ENCODE data around the gene LCMT1. TPM values are rescaled to one million over a fixed set of nuclear protein-coding genes. Genes with fewer than 3 reads are reported as not detected.
A peak's percentile ranks its signal among the peaks of the same experiment; 100 is the strongest.
"Not testable (repeated sequence)": the region's sequence is repeated elsewhere in the genome, so short reads cannot be mapped to it uniquely, and the experiment has no call there.

Gene LCMT1
- polyA plus RNA-seq, 4 donors = 48.9 to 91.5 (median 70.2) TPM

DNA sequence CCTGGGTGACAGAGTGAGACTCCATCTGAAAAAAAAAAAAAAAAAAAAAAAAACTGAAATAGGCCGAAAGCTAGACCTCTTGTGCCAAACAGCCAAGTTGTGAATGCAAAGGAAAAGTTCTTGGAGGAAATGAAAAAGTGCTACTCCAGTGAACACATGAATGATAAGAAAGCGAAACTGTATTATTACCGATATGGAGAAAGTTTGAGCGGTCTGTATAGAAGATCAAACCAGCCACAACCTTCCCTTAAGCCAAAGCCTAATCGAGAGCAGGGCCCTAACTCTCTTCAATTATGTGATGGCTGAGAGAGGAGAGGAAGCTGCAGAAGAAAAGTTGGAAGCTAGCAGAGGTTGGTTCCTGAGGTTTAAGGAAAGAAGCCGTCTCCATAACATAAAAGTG is 69.7 kb downstream of the LCMT1 start:
- DNase-seq (ENCODE audit: low read depth in 4 of 4, low spot score in 3 of 4) = not testable (repeated sequence)

DNA sequence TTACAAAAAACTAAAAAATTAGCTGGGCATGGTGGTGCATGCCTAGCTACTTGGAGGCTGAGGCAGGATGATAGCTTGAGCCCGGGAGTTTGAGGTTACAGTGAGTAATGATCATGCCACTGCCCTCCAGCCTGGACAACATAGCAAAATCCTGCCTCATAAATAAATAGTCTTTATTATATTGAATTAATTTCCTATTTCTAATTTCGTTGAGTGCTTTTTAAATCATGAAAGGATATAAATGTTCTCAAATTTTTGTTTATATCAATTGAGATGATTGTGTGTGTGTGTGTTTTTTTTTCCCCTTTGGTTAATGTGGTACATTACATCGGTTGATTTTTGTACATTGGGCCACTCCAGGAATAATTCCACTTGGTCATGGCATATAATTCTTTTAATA is 73.2 kb downstream of the LCMT1 start:
- DNase-seq (ENCODE audit: low read depth in 4 of 4, low spot score in 3 of 4) = no peak

DNA sequence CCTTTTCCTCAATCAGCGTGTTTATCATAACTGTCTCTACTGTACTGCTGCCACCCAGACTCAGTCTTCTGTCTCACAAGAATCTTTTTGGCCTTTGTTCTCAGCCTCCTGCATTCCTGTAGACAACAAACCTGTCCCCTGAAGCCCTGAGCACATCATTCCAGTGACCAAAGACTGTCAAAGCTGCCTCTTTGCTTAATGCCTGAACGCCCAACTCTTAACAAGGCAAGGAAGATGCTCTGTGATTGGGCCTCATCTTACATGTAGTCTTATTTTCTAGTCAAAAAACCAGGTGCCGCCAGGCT is 75.9 kb downstream of the LCMT1 start:
- no peak for DNase-seq (ENCODE audit: low read depth in 4 of 4, low spot score in 3 of 4)

DNA sequence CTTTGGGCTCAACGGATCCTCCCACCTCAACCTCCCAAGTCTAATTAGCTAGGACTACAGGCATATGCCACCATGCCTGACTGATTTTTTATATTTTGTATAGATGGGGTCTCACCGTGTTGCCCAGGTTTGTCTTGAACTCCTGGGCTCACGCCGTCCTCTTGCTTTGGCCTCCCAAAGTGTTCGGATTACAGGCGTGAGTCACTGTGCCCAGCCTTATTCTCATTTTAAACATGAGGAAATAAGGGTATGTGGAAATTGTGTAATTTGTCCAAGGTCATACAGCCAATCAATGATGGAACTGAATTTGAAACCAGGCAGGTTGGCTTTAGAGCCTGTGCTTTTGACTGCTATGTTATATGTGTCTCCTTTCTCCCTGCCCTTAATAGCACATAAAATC is 77.8 kb downstream of the LCMT1 start:
- no peak for DNase-seq (ENCODE audit: low read depth in 4 of 4, low spot score in 3 of 4)

- DNase-seq (ENCODE audit: low read depth in 4 of 4, low spot score in 3 of 4) = peak in 1 of 4 donors; percentile 15
Measured at GRCh38 chr16:25192096-25192495, 80.6 kb downstream of the LCMT1 start.

DNA sequence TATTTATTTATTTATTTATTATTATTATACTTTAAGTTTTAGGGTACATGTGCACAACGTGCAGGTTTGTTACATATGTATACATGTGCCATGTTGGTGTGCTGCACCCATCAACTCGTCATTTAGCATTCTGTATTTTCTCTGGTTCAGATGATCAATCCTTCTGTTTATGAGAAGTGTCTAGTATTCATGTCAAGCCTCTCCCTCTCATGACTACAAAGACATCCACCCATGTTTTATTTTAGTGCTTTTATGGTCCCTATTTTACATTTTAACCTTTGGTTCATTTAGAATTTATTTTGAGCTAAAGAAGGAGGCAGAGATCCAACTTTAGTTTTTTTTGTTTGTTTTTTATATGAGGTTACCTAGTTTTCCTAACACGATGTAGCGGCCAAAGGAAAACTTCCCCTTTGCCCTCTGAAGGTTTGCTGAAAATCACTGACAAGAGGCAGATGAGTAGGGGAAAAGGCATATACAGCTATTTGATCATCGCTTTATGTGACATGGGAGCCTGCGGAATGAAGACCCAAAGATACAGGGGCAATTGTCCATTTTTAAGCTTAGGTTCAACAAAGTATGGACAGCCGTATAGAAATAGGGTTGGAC is 82.8 kb downstream of the LCMT1 start:
- DNase-seq (ENCODE audit: low read depth in 4 of 4, low spot score in 3 of 4) = no peak

DNA sequence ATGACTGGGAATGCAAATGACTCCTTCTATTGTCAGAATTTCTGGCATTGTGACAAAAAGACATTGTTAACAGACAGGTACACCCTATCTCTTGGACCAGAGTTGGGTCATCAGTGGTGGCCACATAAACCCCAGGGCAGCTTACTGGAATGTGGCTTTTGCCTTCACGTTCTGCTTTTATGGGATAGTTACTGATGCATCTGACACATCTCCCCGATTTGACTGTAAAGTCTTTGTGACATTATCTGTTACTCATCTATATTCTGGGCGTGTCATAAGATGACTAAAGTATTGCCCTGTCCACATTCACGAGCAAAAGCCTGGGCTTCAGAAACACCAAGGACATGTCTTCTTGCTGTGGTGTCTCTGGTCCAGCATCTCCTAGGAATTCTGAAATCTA is 86.5 kb downstream of the LCMT1 start:
- no peak for DNase-seq (ENCODE audit: low read depth in 4 of 4, low spot score in 3 of 4)

- DNase-seq (ENCODE audit: low read depth in 4 of 4, low spot score in 3 of 4) = no peak
Measured at GRCh38 chr16:25199457-25199856, 87.9 kb downstream of the LCMT1 start.

- no peak for DNase-seq (ENCODE audit: low read depth in 4 of 4, low spot score in 3 of 4)
Measured at GRCh38 chr16:25210758-25211157, 99.2 kb downstream of the LCMT1 start.

GRCh38 chr16:25212636-25213035 is 101.1 kb downstream of the LCMT1 start:
- DNase-seq (ENCODE audit: low read depth in 4 of 4, low spot score in 3 of 4) = no peak

DNA sequence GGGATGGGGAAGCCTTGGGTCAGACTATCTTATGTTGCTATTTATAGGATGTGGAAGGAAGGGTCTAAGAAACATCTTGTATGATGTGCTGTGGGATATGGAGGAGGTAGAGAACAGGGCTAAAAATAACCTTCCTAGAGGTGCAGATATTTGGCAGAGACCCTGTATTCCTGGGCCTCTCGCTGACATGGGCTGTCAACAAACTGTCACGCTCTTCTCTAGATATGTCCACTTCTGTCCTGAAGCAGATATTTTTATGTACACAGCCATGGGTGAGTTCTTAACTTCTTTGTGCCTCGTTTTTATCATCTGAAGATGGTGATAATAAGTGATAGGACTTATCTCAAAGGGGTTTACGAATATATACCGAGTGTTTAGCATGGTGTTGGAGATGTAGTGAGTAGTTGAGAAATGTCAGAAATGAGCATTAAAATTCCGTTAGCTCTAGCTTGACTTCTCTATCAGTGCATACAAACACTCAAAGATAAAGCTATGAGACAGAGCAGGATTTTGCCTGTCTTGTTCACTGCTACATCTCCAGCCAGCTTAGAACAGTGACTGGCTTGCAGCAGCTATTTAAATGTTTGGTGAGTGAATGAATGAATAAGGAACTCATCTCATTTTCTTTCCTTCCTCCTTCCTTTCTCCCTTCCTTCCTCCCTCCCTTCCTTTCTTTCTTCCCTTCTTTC is 102.3 kb downstream of the LCMT1 start:
- no peak for DNase-seq (ENCODE audit: low read depth in 4 of 4, low spot score in 3 of 4)

DNA sequence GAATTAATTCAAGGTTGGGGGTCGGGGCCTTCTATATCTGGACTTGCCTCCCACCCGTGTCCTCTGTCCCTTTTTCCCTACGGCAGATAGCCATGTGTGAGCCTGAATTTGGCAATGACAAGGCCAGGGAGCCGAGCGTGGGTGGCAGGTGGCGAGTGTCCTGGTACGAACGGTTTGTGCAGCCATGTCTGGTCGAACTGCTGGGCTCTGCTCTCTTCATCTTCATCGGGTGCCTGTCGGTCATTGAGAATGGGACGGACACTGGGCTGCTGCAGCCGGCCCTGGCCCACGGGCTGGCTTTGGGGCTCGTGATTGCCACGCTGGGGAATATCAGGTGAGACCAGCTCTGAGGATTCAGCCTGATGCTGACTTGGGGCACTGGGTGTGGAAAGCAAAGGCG is 105.6 kb downstream of the LCMT1 start:
- no peak for DNase-seq (ENCODE audit: low read depth in 4 of 4, low spot score in 3 of 4)

DNA sequence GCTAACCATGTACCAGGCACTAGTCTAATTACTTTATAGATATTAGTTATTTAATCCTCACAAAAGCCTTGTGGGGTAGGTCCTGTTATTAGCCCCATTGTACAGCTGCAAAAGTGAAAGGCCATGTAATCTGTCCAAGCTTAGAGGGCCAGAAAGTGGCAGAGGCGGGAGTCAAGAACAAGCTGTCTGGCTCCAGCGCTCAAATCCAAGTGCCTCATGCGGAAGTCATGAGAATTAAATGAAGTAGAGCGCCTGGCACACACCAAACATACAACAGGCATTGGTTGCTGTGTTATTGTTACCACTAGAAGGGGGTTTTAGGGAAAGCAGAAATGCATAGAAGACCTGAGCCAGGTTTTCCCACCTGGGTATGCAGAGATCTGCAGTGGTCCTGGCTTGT is 106.4 kb downstream of the LCMT1 start:
- DNase-seq (ENCODE audit: low read depth in 4 of 4, low spot score in 3 of 4) = no peak

DNA sequence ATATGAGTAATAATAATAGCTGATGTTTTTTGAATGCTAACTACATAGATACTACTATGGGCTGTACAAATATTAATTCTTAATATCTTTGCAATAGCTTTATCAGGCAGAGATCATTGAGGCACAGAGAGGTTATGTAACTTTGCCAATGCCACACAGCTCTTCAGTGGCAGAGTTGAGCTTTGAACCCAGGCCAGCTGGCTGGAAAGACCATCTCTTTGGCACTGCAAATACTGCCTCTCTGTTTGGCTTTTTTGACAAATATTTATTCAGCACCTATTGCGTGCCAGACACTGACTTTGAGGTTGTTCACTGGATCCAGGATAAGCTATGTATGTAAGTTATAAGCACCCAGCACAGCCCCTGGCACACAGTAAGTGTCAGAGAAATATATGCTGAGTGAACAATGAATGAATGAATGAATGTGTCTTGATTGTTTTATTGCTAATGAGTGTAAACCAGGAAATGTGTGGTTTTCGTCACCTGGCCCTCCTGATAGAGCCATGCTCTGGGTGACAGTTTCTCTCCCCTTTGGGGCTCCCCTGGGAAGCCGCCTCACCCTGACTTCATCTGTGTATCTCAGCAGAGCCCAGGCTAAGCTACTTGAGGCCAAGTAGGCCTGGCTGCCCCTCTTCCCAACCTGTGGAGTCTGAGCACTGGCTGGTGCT is 107.7 kb downstream of the LCMT1 start:
- DNase-seq (ENCODE audit: low read depth in 4 of 4, low spot score in 3 of 4) = no peak

DNA sequence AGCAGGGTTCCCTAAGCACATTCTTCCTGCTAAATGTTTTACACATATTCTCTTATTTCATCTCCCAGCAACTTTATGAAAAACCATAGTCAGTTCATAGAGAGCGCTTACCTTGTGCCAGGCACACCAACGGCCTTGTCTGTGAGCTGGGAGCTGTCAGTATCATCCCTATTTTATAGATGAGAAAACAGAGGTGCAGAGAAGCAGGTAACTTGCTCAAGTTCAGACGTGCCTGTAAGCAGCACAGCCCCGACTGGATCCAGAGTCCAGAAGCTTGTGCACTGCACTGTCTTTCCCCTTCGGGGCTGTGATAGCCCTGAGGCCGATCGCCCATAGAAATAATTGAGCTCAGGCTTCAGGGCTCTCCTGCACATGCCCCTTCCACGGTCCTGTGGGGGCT is 111.4 kb downstream of the LCMT1 start:
- DNase-seq (ENCODE audit: low read depth in 4 of 4, low spot score in 3 of 4) = no peak

- DNase-seq (ENCODE audit: low read depth in 4 of 4, low spot score in 3 of 4) = no peak
Measured at GRCh38 chr16:25223964-25224363, 112.4 kb downstream of the LCMT1 start.

GRCh38 chr16:25224731-25225319 is 113.3 kb downstream of the LCMT1 start:
- no peak for DNase-seq (ENCODE audit: low read depth in 4 of 4, low spot score in 3 of 4)

Other genes starting within 250 kb of the LCMT1 start
- 10 to 100 TPM; 68.2 to 82.7 (median 78.6) TPM for gene ARHGAP17, start 96.4 kb upstream of the LCMT1 start, polyA plus RNA-seq (ENCODE audit: insufficient read length in 4 of 4)
- gene AQP8, start 105.2 kb downstream of the LCMT1 start, polyA plus RNA-seq (ENCODE audit: insufficient read length in 4 of 4) = not detected
- 10 to 100 TPM in 3 of 4 donors, 1 to 10 TPM in 1; 9.4 to 12.6 (median 11.1) TPM for gene ZKSCAN2, start 146.1 kb downstream of the LCMT1 start, polyA plus RNA-seq (ENCODE audit: insufficient read length in 4 of 4)